Left colon (tissue), 2 donors: ENCODE data around the gene FZD7. TPM values are rescaled to one million over a fixed set of nuclear protein-coding genes. Genes with fewer than 3 reads are reported as not detected.

Experiments used
- ATAC-seq: fragments of 200-7000 bp; cut with Tn5 transposase; one replicate; pipeline ENCODE4 v1.9.1; 2020; ENCODE audit warnings: mild to moderate bottlenecking, moderate library complexity
- DNase-seq, 2 donors: peaks; one replicate each; pipeline ENCODE4 v3.0.0-alpha.2; 2020
- intact Hi-C, 2 donors: fragments of 100-400 bp; cut with DNase I in 1 of 2; cut with micrococcal nuclease in 1 of 2; formaldehyde crosslinking; loops; one replicate each; pipeline versions ENCODE4 v1.11.2 to v1.14.0; 2022; cut with DNase I, micrococcal nuclease
- total RNA-seq, 2 donors: library from RNA; stranded (reverse); fragmentation: NEBNext Ultra II Directional; extraction: Animal tissue kit (Norgen Biotek cat#: 25700); gene quantifications; one replicate each; pipeline ENCODE4 v1.2.1, GENCODE V29; 2021
- donor health status: DM: no; HTN: no; CAD: no.
- donor health status: DM: yes; HTN: yes; CAD: no.

Gene FZD7
- total RNA-seq, 2 donors from 2014 or later: 1.4 to 10.0 TPM

GRCh38 chr2:202034249-202035088 is 814 bp downstream of the FZD7 start:
- intact Hi-C loops: loop anchor here in 1 of 2 donors (5.0 kb wide), 1 partner anchor 143 kb away; no protein-coding TSS in a partner anchor
- DNase-seq (peak in 1 of 2 donors; percentile 48), ATAC-seq (peak; percentile 44)

- ATAC-seq: peak; percentile 20
- DNase-seq: peak; percentile 42 to 68
- intact Hi-C loops: no loop called here
Measured at GRCh38 chr2:202035089-202035940, 1.7 kb downstream of the FZD7 start.

GRCh38 chr2:202035941-202036372 is 2.3 kb downstream of the FZD7 start:
- intact Hi-C loops: no loop called here

GRCh38 chr2:202036601-202037037 is 3.0 kb downstream of the FZD7 start:
- intact Hi-C loops: no loop called here
- DNase-seq (no peak), ATAC-seq (no peak)

More at GRCh38 chr2:202035941-202036372, 2.3 kb downstream of the FZD7 start:
- no peak for ATAC-seq
- no peak for DNase-seq

DNA sequence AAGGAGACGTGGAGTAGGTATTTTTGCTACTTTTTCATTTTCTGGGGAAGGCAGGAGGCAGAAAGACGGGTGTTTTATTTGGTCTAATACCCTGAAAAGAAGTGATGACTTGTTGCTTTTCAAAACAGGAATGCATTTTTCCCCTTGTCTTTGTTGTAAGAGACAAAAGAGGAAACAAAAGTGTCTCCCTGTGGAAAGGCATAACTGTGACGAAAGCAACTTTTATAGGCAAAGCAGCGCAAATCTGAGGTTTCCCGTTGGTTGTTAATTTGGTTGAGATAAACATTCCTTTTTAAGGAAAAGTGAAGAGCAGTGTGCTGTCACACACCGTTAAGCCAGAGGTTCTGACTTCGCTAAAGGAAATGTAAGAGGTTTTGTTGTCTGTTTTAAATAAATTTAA is 3.4 kb downstream of the FZD7 start:
- intact Hi-C loops: no loop called here
- DNase-seq (no peak), ATAC-seq (no peak)

- DNase-seq: no peak
Measured at GRCh38 chr2:202038471-202039277, 5.0 kb downstream of the FZD7 start.

GRCh38 chr2:202039278-202040078 is 5.8 kb downstream of the FZD7 start:
- intact Hi-C loops: no loop called here
- ATAC-seq (no peak), DNase-seq (no peak)

More at GRCh38 chr2:202038471-202039277, 5.0 kb downstream of the FZD7 start:
- intact Hi-C loops: no loop called here
- no peak for ATAC-seq

DNA sequence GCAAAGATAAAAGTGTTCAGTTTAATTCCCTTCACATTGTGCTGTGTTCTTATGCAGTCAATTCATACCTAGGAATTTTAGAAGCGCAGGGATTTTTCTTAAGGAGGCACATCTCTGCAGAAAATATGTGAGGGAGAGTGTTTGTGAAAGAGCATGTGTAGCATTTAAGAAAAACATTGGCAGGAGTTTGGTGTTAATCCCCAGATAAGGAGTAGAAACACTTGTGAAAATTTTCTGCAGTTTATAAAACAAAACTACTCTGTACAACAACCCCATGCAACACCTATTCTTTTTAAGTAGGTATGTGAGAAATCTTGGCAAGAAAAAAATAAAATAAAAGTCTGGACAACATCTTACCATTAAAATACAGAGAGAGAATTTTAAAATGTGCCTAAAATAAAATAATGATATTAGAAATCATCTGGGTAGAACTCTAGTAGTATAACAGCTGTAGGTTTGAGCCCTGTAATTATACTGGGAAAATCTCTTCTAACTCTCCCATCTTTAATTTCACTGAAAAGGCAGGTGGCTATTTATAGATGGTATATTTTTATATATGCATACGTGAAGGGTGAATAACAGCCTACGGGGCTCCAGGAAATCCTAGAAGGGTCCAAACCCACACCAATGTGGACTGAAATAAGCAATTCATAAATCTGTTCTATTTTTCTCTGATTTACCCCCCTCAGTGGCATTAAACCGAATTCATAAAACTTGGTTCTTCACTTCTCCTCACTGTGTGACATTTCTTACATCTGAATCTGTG is 6.6 kb downstream of the FZD7 start:
- intact Hi-C loops: no loop called here
- DNase-seq (no peak), ATAC-seq (no peak)

DNA sequence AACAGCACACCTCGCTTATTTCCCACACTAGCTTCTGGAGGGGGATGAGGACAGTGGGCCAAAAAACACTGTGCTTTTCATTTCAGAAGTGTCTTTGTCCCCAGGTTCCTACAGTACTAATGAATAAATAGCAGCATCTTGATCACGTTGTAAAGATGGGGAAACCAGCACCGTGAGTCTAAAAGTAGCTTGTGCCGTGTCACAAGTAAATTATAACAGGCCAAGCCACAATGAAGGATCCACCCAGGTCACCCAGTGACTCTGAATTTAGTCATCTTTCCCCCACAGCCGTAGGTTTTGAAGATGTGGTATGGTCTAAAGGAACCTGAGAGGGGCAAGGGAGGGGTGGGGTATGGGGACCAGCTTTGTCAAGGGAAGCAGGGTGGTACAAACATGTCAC is 8.8 kb downstream of the FZD7 start:
- DNase-seq (no peak), ATAC-seq (no peak)
- intact Hi-C loops: no loop called here

DNA sequence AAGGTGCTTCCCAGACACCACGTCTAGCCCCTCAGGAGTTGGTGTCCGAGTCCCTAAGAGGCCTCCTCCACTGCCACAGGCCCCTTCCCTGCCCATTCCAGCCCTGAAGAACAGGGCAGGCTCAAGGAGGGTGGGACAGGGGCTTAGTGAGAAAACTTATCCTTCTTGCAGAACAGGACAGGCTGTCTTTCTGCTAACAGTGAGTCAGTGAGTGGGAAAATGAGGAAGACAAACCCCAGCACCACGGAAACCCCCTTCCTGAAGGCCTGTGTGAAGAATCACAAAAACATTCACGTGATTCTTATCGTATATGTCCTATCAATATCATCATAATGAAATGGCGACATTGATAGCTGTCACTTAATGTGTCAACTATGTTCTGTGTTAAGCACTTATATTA is 9.8 kb downstream of the FZD7 start:
- ATAC-seq (no peak), DNase-seq (no peak)
- intact Hi-C loops: no loop called here

- DNase-seq: no peak
- intact Hi-C loops: no loop called here
Measured at GRCh38 chr2:202044777-202045176, 11.1 kb downstream of the FZD7 start.

DNA sequence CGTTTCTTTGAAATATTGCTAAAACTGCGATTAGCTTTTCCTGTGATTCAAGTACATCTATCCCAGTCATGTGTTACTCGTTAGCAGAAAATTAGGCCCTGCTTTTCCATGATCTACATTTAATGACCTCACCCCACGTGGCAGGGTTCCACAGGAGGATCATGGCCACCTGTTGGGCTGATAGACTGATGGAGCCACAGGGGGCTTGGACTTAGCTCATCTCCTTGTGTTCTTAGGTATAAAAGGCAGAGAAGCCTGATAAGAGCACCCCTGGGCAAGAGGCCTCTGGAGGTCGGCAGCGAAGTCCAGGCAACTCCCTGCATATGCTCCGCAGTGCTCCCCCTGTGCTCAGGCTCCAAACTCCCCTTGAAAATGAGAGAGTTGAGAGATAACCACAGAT is 12.9 kb downstream of the FZD7 start:
- no peak for DNase-seq
- intact Hi-C loops: no loop called here
- ATAC-seq: no peak

More at GRCh38 chr2:202044777-202045176, 11.1 kb downstream of the FZD7 start:
- ATAC-seq: no peak

DNA sequence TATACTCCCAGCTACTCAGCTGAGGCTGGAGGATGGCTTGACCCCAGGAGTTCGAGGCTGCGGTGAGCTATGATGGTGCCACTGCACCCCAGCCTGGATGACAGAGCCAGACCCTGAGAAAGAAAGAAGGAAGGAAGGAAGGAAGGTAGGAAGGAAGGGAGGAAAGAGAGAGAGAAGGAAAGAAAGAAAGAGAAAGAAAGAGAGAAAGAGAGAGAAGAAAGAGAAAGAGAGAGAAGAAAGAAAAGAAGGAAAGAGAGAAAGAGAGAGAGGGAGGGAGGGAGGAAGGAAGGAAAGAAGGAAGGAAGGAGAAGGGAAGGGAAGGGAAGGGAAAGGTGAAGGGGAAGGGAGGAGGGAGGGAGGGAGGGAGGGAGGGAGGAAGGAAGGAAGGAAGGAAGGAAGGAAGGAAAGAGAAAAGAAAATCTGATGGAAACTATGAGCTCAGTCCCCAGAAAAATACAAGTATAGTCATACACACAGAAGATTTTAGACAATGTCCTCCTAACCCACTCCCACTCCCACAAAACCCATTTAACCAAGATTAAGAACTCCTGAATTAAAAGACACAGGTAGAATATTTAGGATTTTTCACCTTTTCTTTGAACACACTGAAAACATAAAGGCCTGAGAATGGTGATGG is 15.6 kb downstream of the FZD7 start:
- no peak for ATAC-seq
- intact Hi-C loops: no loop called here

DNA sequence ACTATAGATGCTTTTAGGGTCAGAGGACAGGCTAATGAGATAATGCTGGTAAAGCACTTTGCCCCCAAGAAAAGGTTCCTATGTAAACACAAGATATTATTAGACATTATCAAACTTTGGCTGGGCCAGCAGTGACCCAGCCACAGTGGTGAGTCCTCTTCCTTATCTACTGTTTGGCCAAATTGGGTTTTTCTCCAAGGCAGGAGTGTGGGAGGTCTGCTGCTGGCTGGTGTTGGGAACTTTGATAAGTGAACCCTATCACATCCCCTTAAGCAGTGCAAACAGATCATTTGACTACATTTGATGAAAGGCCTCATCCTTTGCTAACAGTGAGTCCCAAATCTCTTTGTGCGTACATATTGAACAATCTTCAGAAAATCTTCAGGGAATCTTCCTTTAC is 16.2 kb downstream of the FZD7 start:
- no peak for ATAC-seq
- intact Hi-C loops: no loop called here
- no peak for DNase-seq

More for the DNA sequence above, 15.6 kb downstream of the FZD7 start:
- DNase-seq: no peak

GRCh38 chr2:202050652-202051051 is 17.0 kb downstream of the FZD7 start:
- ATAC-seq: no peak
- no peak for DNase-seq
- intact Hi-C loops: no loop called here

- intact Hi-C loops: no loop called here
- ATAC-seq (no peak), DNase-seq (no peak)
Measured at GRCh38 chr2:202051499-202052161, 18.0 kb downstream of the FZD7 start.
